Body of pancreas (tissue), 4 donors: ENCODE measurements around the gene KCNN3.

Experiments
- POLR2A ChIP-seq, 3 donors: fragments of 450-650 bp; IDR thresholded peaks; one replicate each; pipeline ENCODE4 v1.6.1; 2016; ENCODE audit warnings: antibody characterized with exemption in 3 of 3, mild to moderate bottlenecking in 2 of 3
- TF ChIP-seq, protein P1 (sequence below), 7 experiments: fragments of 450-650 bp in 4 of 7; fragments of 200-600 bp in 3 of 7; sonication (generic) in 3 of 7; IDR thresholded peaks; one replicate each; pipeline ENCODE4 v1.5.1; 2016 to 2019; ENCODE audit warnings: antibody characterized with exemption in 7 of 7

DNA sequence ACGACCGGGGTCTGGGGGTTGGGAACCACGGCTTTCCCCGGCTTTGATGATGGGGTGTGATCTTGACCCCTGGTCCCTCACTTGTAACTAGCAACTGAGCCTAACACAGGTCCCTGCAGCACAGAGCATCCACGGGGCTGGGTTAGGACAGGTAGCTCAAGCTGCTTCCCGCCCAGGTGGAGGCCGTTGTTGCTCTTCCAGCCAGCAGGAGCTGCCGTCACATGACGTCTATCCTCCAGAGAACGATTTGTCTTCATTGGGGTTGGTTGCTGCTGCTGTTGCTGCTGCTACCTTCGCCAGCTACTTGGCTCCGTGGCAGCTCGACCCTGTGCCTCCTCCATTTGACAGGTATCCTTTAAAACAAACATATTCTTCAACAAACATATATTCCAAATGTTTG lies 187.8 kb downstream of the KCNN3 start:
- TF ChIP-seq, protein P1, sequence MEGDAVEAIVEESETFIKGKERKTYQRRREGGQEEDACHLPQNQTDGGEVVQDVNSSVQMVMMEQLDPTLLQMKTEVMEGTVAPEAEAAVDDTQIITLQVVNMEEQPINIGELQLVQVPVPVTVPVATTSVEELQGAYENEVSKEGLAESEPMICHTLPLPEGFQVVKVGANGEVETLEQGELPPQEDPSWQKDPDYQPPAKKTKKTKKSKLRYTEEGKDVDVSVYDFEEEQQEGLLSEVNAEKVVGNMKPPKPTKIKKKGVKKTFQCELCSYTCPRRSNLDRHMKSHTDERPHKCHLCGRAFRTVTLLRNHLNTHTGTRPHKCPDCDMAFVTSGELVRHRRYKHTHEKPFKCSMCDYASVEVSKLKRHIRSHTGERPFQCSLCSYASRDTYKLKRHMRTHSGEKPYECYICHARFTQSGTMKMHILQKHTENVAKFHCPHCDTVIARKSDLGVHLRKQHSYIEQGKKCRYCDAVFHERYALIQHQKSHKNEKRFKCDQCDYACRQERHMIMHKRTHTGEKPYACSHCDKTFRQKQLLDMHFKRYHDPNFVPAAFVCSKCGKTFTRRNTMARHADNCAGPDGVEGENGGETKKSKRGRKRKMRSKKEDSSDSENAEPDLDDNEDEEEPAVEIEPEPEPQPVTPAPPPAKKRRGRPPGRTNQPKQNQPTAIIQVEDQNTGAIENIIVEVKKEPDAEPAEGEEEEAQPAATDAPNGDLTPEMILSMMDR (IDR thresholded peaks at IDR 0.05) = no peak
- no peak for TF ChIP-seq POLR2A (IDR thresholded peaks at IDR 0.05)
